Hippocampal formation (tissue), 2 donors: ENCODE data around the gene PIGU.
A peak's percentile ranks its signal among the peaks of the same experiment; 100 is the strongest.
"Not testable (repeated sequence)": the region's sequence is repeated elsewhere in the genome, so short reads cannot be mapped to it uniquely, and the experiment has no call there.

Experiments
- DNase-seq, 2 donors: peaks; one replicate each; lab custom pipeline; 2025; lab: John Stamatoyannopoulos, UW

The PIGU gene

DNA sequence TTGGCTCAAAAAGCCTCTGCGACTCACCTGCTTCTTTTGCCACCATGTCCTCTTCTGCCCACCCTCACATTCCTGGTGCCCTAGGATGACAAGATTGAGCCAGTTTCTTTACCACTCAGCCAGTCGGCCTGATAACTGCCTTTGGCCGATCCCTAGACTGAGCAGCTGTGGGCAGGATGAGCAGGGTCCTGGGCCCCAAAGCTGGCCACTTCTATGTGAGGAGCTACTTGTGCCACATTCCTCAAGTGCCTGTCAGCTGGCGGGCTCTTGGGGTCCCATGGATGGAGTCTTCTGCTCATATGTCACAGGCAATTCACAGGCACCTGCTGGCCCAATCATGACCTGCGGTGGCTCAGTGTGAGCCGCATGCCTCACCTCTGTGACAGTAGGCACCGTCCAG is 144.1 kb downstream of the PIGU start:
- DNase-seq = no peak

DNA sequence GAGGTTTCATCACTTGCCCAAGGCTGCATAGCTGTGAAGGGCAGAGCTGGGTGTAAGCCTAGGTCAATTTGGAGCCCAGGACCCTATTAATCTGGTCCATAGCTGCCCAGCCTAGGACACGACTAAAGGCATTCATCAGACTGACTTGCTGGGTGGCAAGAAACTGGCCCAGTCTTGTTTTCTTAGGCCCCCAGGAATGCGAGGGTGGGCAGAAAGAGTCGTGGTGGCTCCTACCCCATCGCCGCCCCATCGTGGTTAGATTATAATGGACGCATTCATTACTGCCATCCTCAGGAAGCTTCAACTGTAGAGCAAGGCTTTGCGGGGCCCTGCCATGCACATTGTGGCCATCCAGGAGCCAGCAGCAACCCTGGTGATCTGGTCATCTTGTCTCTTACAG is 144.6 kb downstream of the PIGU start:
- no peak for DNase-seq

DNA sequence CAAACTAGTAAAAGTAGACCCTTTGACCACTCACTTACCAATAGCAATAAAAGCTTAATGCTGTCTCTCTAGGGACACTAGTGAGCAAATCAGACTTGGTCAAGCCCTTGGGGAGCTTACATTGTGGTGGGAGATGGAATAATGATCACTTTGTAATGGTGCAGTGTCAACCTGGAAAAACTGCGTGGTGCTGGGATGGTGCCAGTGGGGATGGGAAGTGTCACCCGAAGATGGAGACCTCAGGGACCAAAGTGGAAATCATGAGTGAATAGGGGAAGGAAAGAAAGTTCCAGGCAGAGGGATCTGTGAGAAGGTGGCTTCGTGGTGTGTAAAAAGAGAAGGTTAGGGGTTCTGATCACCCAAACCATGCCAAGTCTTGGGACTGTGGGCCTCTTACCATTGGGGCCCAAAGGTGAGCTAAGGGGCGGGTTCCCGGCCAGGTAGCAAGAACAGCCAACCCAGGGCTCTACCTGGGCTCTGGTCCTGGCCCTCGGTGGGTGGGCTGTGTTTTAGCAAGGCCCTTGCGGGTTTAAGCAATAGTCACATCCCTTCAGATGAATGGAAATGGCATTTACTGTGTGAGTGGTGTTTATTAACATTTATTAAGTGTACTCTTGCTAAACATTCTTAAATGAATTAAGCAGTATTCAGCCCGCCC is 145.2 kb downstream of the PIGU start:
- no peak for DNase-seq

DNA sequence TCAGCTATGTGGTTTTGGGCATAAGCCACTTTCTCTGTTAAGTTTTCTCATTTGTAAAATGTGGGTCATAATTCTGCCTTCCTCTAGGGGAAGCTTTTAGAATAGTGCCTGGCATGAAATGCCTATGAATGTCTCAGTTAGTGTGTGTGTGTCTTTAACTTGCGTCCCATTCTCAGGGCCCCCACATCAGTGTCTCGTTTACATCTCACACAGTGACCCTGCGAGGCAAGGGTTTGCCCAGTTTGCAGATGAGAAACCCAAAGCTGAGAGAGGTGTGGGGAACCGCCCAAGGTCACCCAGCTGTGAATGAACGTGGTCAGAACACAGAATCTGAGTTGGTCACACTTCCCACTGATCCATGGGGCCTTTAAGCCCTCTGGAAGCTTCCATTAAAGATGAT is 146.6 kb downstream of the PIGU start:
- DNase-seq = no peak

DNA sequence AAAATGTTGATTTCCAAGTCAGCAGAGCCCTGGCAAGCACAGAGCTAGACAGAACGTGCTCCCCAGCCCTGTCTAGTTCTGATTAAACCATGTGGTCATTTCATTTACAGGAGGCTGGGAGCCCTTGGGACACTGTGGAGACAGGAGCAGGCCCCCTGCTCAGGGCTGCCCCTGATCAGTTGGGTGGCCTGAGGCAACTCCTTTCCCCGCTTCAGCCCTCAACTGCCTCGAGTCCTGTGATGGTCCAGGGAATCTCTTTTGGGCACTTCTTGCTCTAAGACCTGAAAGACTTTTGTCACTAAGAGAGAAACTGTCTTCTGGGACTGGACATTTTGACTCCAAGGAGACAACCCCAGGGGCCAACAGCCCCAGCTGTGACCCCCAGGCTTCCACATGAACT is 147.2 kb downstream of the PIGU start:
- no peak for DNase-seq

DNA sequence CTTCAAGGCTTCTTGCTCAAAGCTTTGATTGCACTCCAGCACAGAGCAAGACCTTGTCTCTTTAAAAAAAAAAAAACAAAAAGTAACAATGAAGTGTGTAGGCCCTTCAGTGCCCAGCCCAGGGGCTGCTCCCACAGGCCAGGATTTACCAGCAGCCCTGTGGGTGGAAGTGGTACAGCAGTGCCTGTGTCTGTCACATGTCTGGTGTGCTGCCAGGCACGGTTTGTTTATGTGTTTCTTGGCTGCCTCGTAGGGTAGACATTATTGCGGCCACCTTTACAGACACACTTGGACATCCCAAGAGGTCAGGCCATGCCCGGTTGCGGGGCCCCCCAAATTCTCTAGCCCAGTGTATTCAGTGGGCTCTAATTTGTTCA is 148.0 kb downstream of the PIGU start:
- peak in 1 of 2 donors; percentile 40 for DNase-seq

DNA sequence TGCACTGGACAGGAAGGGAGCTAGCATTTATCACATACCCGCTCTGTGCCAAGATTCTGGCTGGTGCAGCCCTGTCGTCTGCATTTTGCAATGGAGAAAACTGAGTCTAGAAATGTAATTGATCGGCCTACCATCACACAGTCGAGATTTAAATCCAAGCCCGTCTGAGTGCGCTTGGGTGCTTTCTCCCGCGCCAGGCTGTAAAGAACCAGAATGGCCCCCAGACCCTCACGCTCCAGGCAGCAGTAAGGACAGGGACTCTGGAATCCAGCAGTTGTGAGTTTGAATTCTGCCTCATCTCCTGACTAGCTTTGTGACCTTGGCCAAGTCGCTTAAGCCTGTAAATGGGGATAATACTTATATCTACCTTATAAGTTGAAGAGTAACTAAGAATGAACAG is 149.9 kb downstream of the PIGU start:
- no peak for DNase-seq

DNA sequence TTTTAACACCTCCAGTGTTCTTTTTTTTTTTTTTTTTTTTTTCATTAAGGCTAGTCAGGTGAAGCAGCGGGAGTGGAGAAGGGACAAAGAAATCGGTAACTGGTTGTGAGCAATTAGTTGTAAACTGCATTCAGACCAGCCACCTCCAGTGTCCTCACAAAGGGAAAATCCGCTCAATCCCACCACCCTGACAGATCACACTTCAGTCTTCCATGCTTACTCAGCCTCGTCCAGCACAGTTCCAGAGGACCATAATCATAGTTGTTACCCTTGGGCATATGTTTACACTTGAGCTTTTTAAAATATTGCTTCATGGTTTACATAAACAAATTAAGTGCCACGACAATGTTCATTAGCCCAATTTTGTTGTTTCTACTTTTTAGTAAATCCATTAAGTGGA is 150.4 kb downstream of the PIGU start:
- no peak for DNase-seq

DNA sequence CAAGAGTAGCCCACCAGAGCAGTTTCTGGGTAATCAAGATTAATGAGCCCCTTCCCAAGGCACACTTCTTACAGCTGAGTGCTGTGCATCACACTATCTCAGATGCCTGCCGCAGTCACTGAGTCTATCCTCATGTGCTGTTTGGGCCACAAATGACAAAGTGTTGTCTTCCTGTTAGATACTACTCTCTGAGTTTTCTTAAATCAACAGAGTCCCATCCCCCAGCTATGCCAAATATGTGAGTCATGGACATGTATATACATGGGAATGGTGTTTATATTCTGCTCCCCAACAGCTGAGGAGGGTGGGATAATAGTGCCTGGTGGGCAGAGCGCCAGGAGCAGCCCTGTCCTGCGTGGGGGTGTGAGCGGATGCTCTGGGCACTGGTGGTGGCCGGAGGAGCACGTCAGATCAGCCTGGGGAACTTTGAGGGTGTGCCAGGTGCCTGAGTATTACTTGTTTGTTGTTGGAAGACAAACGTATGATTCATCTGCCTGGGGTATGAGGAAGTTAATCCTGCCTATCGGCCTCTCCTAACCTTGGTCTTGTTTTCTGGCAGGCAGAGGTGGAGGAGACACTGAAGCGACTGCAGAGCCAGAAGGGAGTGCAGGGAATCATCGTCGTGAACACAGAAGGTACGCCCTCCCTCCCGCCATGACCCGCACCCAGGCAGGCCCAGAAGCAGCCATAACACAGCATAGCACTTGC is 151.0 kb downstream of the PIGU start:
- DNase-seq = peak in 1 of 2 donors; percentile 65

DNA sequence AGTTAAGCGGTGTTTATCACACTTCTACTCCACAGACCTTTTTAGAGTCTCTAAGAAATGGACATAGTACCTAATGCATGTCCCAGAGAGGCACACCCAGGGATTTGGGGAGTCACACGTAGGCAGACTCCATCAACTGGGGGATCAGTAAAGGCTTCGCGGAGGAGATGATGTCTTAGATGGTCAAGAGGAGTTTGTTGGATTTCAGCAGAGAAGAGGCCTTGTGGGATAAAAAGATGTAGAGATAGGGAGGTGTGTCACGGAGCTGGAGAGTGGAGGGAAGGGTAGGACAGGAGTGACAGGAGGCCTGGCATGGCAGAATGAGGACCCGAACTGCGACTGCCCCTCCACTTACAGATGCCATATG is 151.6 kb downstream of the PIGU start:
- no peak for DNase-seq

DNA sequence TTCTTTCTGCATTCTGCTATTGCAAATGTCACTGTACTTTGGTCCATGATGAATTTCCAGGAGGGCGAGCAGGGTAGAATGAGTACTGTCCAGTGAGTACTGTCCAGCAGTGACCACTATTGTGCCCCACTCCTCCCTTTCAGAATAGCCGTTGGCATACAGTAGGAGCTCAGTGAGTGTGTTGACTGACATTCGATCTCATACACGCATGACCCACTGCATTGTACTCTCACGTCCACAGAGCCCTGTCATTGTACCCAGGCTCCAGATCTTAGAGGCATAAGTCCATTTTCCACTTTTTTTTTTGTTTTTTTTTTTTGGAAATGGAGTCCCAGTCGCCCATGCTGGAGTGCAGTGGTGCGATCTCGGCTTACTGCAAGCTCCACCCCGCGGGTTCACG is 152.5 kb downstream of the PIGU start:
- DNase-seq = no peak

DNA sequence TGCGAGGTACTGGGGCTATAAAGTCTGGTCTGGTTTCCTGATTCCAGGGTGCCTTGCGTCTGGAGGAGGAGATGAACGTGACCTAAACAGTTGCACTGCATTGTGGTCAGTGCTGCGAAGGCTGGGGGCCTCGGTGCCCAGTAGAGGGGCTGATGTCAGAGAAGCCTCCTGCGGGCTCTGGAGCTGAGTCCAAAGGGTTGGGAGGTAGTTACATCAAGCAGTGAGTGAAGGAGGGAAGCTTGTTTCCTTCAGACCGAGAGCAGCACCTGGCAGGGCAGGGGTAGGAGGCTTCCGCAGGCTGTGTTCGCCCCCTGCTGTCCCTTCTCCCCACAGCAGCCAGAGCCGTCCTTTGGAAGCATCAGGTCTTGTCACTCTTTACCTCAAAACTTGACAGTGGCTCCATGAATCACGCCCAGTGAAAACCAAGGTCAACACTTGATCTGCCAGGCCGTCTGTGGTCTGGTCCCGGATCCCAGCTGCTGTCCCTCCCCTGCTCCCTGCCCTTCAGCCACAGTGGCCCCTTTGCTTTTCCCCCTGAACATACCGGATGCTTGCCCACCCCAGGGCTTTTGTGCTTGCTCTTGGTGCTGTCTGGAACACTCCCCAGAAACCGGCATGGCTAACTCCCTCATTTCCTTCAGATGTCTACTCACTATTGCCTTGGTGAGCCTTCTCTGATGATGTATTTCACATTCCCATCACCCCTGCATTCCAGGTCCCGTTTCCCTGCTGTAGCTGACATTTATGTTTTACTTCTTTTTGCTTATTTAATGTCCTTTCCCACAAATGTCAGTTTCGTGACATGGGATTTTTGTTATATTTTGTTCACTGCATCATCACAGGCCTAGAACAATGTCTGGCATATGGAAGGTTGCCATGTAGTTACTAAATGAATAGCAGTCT is 153.7 kb downstream of the PIGU start:
- peak; percentile 29 to 35 for DNase-seq

DNA sequence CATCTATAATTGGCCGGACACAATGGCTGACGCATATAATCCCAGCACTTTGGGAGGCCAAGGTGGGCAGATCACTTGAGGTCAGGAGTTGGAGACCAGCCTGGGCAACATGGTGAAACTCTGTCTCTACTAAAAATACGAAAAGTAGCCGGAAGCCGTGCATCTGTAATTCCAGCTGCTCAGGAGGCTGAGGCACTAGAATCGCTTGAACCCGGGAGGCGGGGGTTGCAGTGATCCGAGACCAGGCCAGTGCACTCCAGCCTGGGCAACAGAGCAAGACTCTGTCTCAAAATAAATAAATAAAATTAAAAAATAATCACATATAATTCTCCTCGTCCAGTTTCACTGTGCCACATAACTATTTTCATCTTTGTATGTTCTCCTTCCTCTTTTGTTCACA is 157.1 kb downstream of the PIGU start:
- not testable (repeated sequence) for DNase-seq

DNA sequence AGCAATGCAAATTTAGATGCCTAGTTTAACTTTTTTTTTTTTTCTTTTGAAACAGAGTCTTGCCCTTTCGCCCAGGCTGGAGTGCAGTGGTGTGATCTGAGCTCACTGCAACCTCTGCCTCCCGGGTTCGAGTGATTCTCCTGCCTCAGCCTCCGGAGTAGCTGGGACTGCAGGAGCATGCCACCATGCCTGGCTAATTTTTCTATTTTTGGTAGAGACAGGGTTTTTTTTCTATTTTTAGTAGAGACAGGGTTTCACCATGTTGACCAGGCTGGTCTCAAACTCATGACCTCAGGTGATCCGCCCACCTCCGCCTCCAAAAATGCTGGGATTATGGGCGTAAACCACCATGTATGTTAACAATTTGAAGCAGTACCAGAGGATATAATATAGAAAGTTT is 158.0 kb downstream of the PIGU start:
- DNase-seq = not testable (repeated sequence)

DNA sequence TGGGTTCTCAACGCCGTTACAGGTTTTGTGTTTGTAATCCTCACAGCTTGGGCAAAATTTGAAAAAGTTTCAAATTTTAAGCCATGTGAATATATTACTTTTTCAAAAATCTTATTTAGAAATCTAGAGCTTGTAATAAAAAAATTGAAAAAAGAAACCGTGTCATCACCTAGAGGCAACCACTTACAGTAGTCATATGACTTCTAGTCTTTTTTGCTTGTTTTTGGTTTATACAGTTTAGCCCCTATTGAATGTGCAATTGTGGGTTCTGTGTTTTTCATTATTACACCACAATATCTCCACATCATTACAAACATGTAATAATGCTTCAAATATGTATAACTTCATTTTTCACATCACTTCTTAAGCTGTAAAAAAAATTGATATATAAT is 159.8 kb downstream of the PIGU start:
- DNase-seq = no peak

DNA sequence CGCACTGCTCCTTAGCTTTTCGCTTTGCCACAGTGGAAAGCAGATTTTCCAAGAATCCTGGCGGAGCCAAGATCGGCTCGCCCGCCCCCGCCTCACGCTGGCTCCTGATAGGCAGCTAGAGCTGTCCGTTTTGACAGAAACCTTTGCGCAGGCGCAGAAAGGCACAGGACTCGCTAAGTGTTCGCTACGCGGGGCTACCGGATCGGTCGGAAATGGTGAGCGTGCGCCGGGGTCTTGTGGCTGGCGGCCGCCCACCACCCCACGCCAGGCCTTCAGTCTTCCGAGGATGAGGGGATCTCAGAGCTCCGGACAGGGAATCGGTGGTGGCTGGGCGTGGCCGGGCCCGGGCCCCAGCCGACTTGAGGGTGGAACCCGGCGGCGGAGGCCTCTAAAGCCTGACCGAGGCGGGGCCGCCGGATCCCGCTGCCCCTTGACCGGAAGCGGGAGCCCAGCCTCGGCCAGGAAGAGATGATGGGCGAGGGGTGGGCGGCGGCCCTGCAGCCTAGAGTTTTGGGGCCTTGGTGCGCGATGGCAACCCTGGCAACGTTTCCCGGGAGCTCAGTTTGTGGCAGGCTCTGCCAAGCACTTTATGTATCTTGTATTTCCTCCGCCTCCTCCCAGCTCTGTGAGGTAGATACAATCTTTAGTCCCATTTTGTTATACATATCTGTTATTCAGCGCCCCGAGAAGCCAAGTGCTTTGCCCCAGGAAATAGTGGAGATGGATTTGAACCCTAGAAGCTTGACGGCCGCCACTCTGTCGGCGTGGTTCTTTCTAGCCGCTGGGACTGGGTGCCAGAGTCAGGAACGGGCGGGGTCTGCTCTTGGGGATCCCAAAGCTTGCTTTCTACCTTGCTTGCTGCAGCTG is 160.4 kb downstream of the PIGU start, which contains the start of gene DYNLRB1:
TSS of gene DYNLRB1 (plus strand) at position 176 of the 867 bp plus-strand sequence. CDS start at position 213, 37 bp downstream.
- DNase-seq = peak; percentile 88 to 95

DNA sequence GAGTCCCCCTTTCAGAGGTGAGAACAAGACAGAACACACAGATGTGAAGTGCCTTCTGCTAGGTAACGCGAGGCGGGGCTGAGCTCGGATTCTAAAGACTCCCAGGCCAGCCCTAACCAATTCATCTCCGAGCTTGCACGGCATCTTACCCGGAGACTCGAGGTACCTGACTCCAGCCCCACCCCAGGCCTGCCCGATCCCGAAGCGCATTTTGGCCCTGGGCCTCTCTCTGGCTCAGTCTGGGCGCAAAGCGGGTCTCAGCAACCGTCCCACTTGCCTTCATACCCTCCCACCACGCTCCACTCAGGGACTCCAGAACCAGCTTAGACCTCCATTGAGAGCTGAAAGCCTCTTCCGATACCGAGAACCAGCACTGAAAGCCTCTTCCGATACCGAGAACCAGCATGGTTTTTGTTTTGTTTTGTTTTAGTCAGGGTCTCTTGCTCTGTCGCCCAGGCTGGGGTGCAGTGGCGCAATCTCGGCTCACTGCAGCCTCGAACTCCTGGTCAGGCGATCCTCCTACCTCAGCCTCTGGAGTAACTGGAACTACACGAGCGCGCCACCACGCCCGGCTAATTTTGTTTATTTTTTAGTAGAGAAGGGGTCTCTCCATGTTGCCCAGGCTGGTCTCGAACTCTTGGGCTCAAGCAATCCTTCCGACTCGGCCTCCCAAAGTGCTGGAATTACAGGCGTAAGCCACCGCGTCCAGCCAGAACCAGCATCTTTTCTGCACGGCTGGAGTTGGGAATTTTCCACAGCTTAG is 161.2 kb downstream of the PIGU start:
- DNase-seq = peak; percentile 44 to 59

DNA sequence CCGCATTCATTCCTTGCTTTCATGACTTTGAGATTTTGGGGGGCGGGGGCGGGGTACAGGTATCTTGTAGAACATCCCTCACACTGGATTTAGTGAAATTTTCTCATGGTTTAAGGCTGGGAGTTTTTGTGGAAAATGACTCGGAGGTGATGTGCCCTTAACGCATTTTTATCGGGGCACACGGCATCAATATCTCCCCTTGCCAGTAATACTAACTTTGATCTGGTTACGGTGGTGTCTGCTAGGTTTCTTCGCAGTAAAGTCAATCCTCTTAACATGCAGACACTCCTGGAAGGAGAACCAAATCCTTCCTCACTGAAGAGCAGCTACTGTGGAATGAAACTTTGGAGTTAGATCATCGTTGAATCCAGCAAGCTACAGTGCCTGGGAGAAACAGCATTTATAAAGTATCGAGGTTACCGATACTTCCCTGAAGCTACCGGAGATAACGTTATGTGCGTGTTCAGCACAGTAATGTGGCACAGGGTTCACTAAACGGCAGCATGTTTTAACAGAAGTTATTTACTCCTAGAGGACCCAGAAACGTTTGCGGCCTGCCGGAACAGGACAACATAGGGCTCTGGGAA is 161.9 kb downstream of the PIGU start:
- peak in 1 of 2 donors; percentile 59 for DNase-seq

DNA sequence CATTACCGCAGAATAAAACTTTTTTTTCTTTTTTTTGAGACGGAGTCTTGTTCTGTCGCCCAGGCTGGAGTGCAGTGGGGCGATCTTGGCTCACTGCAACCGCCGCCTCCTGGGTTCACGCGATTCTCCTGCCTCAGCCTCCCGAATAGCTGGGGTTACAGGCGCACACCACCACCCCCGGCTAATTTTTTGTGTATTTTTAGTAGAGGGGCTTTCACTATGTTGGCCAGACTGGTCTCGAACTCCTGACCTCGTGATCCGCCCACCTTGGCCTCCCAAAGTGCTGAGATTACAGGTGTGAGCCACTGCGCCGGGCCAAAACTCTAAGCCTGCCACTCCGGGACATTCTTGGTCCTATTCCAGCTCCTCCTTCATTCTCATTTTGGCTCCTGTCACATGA is 162.9 kb downstream of the PIGU start:
- not testable (repeated sequence) for DNase-seq

DNA sequence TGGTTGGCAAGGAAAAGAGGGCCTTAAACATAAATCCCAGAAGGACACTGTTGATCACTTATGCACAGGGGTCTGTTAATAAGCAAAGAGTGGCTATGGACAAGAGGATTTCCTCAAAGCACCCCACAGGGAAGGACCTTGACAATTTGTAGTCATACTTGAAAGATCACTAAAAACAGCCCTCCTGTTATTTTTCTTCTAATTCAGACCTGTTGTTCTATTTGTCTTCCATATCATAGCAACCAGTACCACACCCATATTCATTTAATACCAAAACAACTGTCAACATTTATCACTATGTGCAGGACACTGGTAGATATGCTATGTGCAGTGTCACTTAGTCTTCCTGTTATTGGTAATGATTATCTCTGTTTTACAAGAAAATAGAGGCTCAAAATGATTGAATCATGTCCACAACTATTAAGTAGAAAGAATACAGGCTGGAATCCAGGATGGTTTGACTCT is 163.9 kb downstream of the PIGU start:
- DNase-seq = no peak
